ENCODE data around the gene TULP1.
"Not testable (repeated sequence)": the region's sequence is repeated elsewhere in the genome, so short reads cannot be mapped to it uniquely, and the experiment has no call there.

The TULP1 gene

GRCh38 chr6:35512740-35513139 lies at the start of gene TULP1:
TULP1 (minus strand) TSS chr6:35512896; CDS start chr6:35512858, 38 bp downstream.
- no peak for DNase-seq (ENCODE audit: low read depth)

GRCh38 chr6:35562060-35562459 lies 49.4 kb upstream of the TULP1 start:
- DNase-seq (ENCODE audit: low read depth): no peak

- no peak for DNase-seq (ENCODE audit: low read depth)
Measured at GRCh38 chr6:35561113-35561512, 48.4 kb upstream of the TULP1 start.

- no peak for DNase-seq (ENCODE audit: low read depth)
Measured at GRCh38 chr6:35558571-35558970, 45.9 kb upstream of the TULP1 start.

- no peak for DNase-seq (ENCODE audit: low read depth)
Measured at GRCh38 chr6:35557239-35557638, 44.5 kb upstream of the TULP1 start.

- DNase-seq (ENCODE audit: low read depth): no peak
Measured at GRCh38 chr6:35554811-35555210, 42.1 kb upstream of the TULP1 start.

- no peak for DNase-seq (ENCODE audit: low read depth)
Measured at GRCh38 chr6:35553315-35553714, 40.6 kb upstream of the TULP1 start.

- peak; percentile 47 for DNase-seq (ENCODE audit: low read depth)
Measured at GRCh38 chr6:35552285-35552917, 39.7 kb upstream of the TULP1 start.

- no peak for DNase-seq (ENCODE audit: low read depth)
Measured at GRCh38 chr6:35550437-35550836, 37.7 kb upstream of the TULP1 start.

- no peak for DNase-seq (ENCODE audit: low read depth)
Measured at GRCh38 chr6:35547676-35548075, 35.0 kb upstream of the TULP1 start.

GRCh38 chr6:35544769-35545361 lies 32.2 kb upstream of the TULP1 start:
- no peak for DNase-seq (ENCODE audit: low read depth)

GRCh38 chr6:35543459-35544193 lies 30.9 kb upstream of the TULP1 start:
- no peak for DNase-seq (ENCODE audit: low read depth)

GRCh38 chr6:35541836-35542235 lies 29.1 kb upstream of the TULP1 start:
- DNase-seq (ENCODE audit: low read depth): no peak

GRCh38 chr6:35539223-35539622 lies 26.5 kb upstream of the TULP1 start:
- no peak for DNase-seq (ENCODE audit: low read depth)

GRCh38 chr6:35535847-35536246 lies 23.2 kb upstream of the TULP1 start:
- not testable (repeated sequence) for DNase-seq (ENCODE audit: low read depth)

GRCh38 chr6:35534407-35535170 lies 21.9 kb upstream of the TULP1 start:
- peak; percentile 40 for DNase-seq (ENCODE audit: low read depth)

- DNase-seq (ENCODE audit: low read depth): no peak
Measured at GRCh38 chr6:35533981-35534380, 21.3 kb upstream of the TULP1 start.

- no peak for DNase-seq (ENCODE audit: low read depth)
Measured at GRCh38 chr6:35532126-35532525, 19.4 kb upstream of the TULP1 start.

- DNase-seq (ENCODE audit: low read depth): no peak
Measured at GRCh38 chr6:35524380-35525020, 11.8 kb upstream of the TULP1 start.

- peak; percentile 37 for DNase-seq (ENCODE audit: low read depth)
Measured at GRCh38 chr6:35522660-35523658, 10.3 kb upstream of the TULP1 start.

GRCh38 chr6:35522151-35522550 lies 9.5 kb upstream of the TULP1 start:
- DNase-seq (ENCODE audit: low read depth): no peak

All from amniotic epithelial cell (primary cell).